Suprapubic skin (tissue), 4 donors: ENCODE results near the gene CLIP2. TPM values are rescaled to one million over a fixed set of nuclear protein-coding genes. Genes with fewer than 3 reads are reported as not detected.
"Not testable (repeated sequence)": the region's sequence is repeated elsewhere in the genome, so short reads cannot be mapped to it uniquely, and the experiment has no call there.

ENCODE experiments used
- DNase-seq, 2 donors: peaks; one replicate each; pipeline ENCODE4 v3.0.0-alpha.2; 2019; ENCODE audit warnings: low spot score in 2 of 2
- H3K27ac ChIP-seq: fragments of 200-600 bp; sonication (generic); one replicate; pipeline ENCODE4 v1.5.1; 2019
- H3K27me3 ChIP-seq: fragments of 200-600 bp; sonication (generic); one replicate; pipeline ENCODE4 v1.5.1; 2019
- H3K36me3 ChIP-seq: fragments of 200-600 bp; sonication (generic); one replicate; pipeline ENCODE4 v1.5.1; 2019
- H3K4me1 ChIP-seq: fragments of 200-600 bp; sonication (generic); one replicate; pipeline ENCODE4 v1.5.1; 2019
- H3K4me3 ChIP-seq: fragments of 200-600 bp; sonication (generic); one replicate; pipeline ENCODE4 v1.5.1; 2019; ENCODE audit warnings: mild to moderate bottlenecking
- H3K9me3 ChIP-seq: fragments of 200-600 bp; sonication (generic); one replicate; pipeline ENCODE4 v1.5.1; 2019
- CTCF ChIP-seq, 2 donors: fragments of 200-600 bp in 1 of 2; fragments of 450-650 bp in 1 of 2; sonication (generic) in 1 of 2; IDR thresholded peaks; one replicate each; pipeline ENCODE4 v1.5.1; 2016 to 2019; ENCODE audit warnings: antibody characterized with exemption in 2 of 2, mild to moderate bottlenecking in 1 of 2, moderate library complexity in 1 of 2
- EP300 ChIP-seq: sonication (generic); formaldehyde crosslinking; IDR thresholded peaks from one replicate; pipeline ENCODE4 v1.6.1; 2017; ENCODE audit warnings: antibody characterized with exemption
- POLR2A ChIP-seq, 2 donors: fragments of 450-650 bp; IDR thresholded peaks; one replicate each; pipeline ENCODE4 v1.6.1; 2017; ENCODE audit warnings: antibody characterized with exemption in 2 of 2, mild to moderate bottlenecking in 2 of 2, moderate library complexity in 2 of 2
- POLR2AphosphoS5 ChIP-seq, 3 donors: sonication (generic); formaldehyde crosslinking; IDR thresholded peaks; one replicate each; pipeline ENCODE4 v1.6.1; 2017; ENCODE audit warnings: antibody characterized with exemption in 3 of 3
- WGBS: methylation state at CpG from one replicate; pipeline ENCODE4 v1.1.5; 2018; 5-methylcytosine and 5-hydroxymethylcytosine counted together
- total RNA-seq, 4 donors: library from RNA; depleted of rRNA; stranded (reverse); fragments of >200 nt; gene quantifications; one replicate each; pipeline ENCODE4 v1.1.0, GENCODE V29; 2016

The CLIP2 gene
- total RNA-seq, 4 donors from 2014 or later = 26.9 to 73.6 (median 32.5) TPM

GRCh38 chr7:74375726-74376220, 86.6 kb downstream of the CLIP2 start:
- 88% methylated on average over 27 of the region's 31 CpGs for WGBS

GRCh38 chr7:74376256-74377036, 87.2 kb downstream of the CLIP2 start:
- Histone ChIP-seq H3K9me3 (no peaks in the 10 kb centered on the region), H3K4me3 (no peak overlapping the region), H3K4me1 (peaks cover 5% of the 10 kb centered on the region), H3K27me3 (no peaks in the 10 kb centered on the region), H3K36me3 (peaks cover 18% of the 10 kb centered on the region), H3K27ac (no peak overlapping the region)
- TF ChIP-seq EP300 (no peak), POLR2A (IDR thresholded peaks at IDR 0.05) (no peak), POLR2AphosphoS5 (IDR thresholded peaks at IDR 0.05) (no peak), CTCF (IDR thresholded peaks at IDR 0.05) (no peak)
- no peak for DNase-seq
- 90% methylated on average over 23 of the region's 37 CpGs for WGBS

More at GRCh38 chr7:74375726-74376220, 86.6 kb downstream of the CLIP2 start:
- H3K4me1 ChIP-seq = peaks cover 8% of the 10 kb centered on the region
- TF ChIP-seq POLR2AphosphoS5 (IDR thresholded peaks at IDR 0.05) (no peak), POLR2A (IDR thresholded peaks at IDR 0.05) (no peak), EP300 (no peak), CTCF (IDR thresholded peaks at IDR 0.05) (no peak)
- H3K27me3 ChIP-seq = no peaks in the 10 kb centered on the region
- DNase-seq = no peak
- no peak overlapping the region for H3K4me3 ChIP-seq
- H3K27ac ChIP-seq = no peak overlapping the region
- peaks cover 15% of the 10 kb centered on the region for H3K36me3 ChIP-seq
- H3K9me3 ChIP-seq = no peaks in the 10 kb centered on the region

GRCh38 chr7:74379938-74380337, 90.7 kb downstream of the CLIP2 start:
- Histone ChIP-seq H3K36me3 (peaks cover 19% of the 10 kb centered on the region), H3K4me3 (no peak overlapping the region), H3K4me1 (peaks cover 4% of the 10 kb centered on the region), H3K27me3 (no peaks in the 10 kb centered on the region), H3K27ac (no peak overlapping the region), H3K9me3 (no peaks in the 10 kb centered on the region)
- WGBS = 58% methylated on average over 2 of the region's 2 CpGs
- TF ChIP-seq POLR2A (IDR thresholded peaks at IDR 0.05) = no peak
- no peak for TF ChIP-seq EP300
- no peak for TF ChIP-seq CTCF (IDR thresholded peaks at IDR 0.05)
- no peak for TF ChIP-seq POLR2AphosphoS5 (IDR thresholded peaks at IDR 0.05)
- no peak for DNase-seq

- H3K4me3 ChIP-seq = no peak overlapping the region
- no peak for DNase-seq
- H3K9me3 ChIP-seq = no peaks in the 10 kb centered on the region
- TF ChIP-seq POLR2AphosphoS5 (IDR thresholded peaks at IDR 0.05) (no peak), CTCF (IDR thresholded peaks at IDR 0.05) (no peak), EP300 (no peak), POLR2A (IDR thresholded peaks at IDR 0.05) (no peak)
- no peaks in the 10 kb centered on the region for H3K27me3 ChIP-seq
- no peak overlapping the region for H3K27ac ChIP-seq
- WGBS = 74% methylated on average over 7 of the region's 7 CpGs
- H3K4me1 ChIP-seq = peaks cover 4% of the 10 kb centered on the region
- H3K36me3 ChIP-seq = peaks cover 17% of the 10 kb centered on the region
Measured at GRCh38 chr7:74380720-74381119, 91.5 kb downstream of the CLIP2 start.

- H3K27me3 ChIP-seq, H3K4me3 ChIP-seq, DNase-seq, H3K4me1 ChIP-seq, H3K9me3 ChIP-seq, H3K27ac ChIP-seq: not testable (repeated sequence)
- peaks cover 30% of the 10 kb centered on the region for H3K36me3 ChIP-seq
- WGBS = 89% methylated on average over 4 of the region's 4 CpGs
Measured at GRCh38 chr7:74384086-74384485, 94.9 kb downstream of the CLIP2 start.

GRCh38 chr7:74384854-74385253, 95.6 kb downstream of the CLIP2 start:
- not testable (repeated sequence) for H3K4me3 ChIP-seq, H3K27ac ChIP-seq, DNase-seq, H3K27me3 ChIP-seq, H3K4me1 ChIP-seq, H3K9me3 ChIP-seq
- peaks cover 38% of the 10 kb centered on the region for H3K36me3 ChIP-seq
- 90% methylated on average over 8 of the region's 8 CpGs for WGBS
